CMK (cell line): ENCODE results near the gene PPP1R18.
"Not testable (repeated sequence)": the region's sequence is repeated elsewhere in the genome, so short reads cannot be mapped to it uniquely, and the experiment has no call there.

ENCODE experiments used
- DNase-seq: peaks from one replicate; pipeline ENCODE4 v3.0.0-alpha.2; 2010; ENCODE audit warnings: low read depth

The PPP1R18 gene

DNA sequence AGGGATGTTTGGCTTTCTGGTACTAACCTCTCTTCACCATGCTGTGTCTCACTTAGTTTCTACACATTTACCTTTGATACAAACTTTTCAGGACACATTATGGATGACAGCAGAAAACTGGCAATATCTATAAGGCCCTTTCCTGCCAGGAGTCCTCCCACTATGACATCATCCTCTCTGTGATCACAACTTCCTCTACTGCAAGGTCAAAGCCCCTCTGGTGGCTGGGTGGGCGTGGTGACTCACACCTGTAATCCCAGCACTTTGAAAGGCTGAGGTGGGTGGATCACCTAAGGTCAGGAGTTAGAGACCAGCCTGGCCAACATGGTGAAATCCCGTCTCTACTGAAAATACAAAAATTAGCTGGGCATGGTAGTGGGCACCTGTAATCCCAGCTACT is 20.1 kb downstream of the PPP1R18 start:
- DNase-seq = not testable (repeated sequence)

DNA sequence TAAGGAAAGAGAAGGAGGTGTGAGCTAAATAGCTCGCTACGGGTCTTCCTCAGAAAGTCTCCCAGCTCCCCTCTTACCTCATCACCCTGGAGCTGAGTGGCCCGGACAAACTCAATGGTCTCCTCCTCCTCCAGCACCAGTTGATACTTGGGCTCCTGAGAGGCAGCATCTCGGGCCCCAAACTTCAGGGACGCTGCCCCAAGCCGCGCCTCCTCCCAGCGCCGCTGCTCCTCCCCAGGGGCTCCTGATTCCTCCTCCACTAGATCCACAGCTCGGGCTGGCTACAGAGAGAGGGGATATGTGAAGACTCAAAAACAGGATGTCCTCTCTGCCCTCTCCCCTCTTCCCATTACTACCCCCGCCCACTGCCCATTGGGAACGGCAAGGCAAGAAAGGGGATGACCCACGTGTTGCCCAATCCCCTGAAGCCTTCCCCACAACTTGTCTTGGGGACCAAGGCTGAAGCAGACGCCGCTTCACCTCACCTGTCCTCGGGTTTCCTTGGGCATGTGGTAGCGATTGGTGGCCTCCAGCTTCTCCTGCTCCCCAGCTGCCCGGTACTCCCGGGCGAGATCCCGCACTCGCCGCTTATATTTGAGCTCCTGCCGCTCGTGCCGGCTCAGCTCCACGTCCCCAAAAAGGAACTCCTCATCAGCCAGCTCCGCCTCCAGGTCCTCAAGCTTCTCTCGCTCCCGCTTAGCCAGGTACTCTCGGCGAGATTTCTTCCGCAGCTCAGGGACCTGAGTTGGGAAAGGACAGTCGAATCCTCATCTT is 21.3 kb downstream of the PPP1R18 start:
- no peak for DNase-seq

DNA sequence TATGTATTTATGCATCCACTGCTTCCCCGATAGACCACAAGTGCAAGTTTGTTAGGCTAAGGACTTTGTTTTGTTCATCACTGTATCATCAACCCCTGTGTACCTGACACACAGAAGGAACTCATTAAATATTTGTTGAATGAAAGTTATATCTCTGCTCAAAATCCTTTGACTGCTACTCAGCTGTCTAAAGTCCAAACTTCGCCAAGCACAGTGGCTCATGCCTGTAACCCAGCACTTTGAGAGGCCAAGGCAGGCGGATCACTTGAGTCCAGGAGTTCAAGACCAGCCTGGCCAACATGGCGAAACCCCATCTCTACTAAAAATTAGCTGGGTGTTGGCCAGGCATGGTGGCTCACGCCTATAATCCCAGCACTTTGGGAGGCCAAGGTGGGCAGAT is 28.5 kb downstream of the PPP1R18 start:
- not testable (repeated sequence) for DNase-seq

DNA sequence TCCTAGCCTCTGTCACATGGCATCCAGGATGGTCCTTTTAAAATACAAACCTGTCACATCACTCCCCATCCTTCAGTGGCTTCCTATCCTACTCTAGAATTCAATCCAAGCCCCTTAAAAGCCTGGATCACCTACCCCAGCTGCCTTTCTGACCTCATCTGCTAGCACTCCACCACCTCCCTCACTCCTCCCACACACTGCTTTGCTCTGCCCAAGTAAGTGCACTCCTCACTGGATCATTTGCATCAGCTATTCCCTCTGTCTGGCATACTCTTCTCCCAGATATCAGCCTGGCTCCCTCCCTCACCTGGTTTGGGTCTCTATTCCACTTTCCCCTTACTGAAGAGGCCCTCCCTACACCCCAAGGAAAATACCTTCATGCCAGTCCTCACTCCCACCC is 29.0 kb downstream of the PPP1R18 start:
- no peak for DNase-seq

DNA sequence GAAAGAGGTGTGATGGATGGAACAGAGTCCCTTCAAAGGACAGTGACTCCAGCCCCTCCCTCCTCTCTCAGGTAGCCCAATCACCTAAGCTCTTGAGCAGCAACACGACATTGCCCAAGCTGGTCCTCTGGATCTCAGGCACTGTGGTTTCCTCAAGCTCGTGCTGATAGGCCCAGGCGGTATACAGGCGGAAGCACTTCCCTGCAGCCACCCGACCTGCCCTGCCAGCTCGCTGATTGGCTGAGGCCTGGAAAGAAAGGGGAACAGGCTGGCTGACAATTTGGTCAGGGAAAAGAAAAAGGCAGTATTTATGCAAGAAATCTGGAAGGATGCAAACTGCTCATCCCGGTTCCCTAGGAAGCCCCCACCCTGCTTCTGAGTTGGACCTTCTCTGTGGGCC is 29.9 kb downstream of the PPP1R18 start:
- DNase-seq = no peak

DNA sequence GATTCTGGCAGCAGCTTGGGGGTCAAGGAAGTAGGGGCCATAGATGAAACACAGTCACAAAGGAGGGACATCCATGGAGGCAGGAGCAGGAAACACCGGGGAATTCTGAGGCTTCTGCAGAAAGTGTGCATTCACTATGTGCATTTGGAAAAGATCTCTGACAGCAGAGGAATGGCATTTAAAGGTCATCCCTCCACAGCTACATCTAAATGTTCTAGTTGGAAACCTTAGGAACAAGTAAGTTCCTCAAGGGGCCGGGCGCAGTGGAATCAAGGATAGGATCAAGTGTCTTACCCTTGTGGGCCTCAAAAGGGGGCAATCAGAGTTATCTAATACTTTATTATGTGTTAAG is 30.7 kb downstream of the PPP1R18 start:
- DNase-seq = no peak

DNA sequence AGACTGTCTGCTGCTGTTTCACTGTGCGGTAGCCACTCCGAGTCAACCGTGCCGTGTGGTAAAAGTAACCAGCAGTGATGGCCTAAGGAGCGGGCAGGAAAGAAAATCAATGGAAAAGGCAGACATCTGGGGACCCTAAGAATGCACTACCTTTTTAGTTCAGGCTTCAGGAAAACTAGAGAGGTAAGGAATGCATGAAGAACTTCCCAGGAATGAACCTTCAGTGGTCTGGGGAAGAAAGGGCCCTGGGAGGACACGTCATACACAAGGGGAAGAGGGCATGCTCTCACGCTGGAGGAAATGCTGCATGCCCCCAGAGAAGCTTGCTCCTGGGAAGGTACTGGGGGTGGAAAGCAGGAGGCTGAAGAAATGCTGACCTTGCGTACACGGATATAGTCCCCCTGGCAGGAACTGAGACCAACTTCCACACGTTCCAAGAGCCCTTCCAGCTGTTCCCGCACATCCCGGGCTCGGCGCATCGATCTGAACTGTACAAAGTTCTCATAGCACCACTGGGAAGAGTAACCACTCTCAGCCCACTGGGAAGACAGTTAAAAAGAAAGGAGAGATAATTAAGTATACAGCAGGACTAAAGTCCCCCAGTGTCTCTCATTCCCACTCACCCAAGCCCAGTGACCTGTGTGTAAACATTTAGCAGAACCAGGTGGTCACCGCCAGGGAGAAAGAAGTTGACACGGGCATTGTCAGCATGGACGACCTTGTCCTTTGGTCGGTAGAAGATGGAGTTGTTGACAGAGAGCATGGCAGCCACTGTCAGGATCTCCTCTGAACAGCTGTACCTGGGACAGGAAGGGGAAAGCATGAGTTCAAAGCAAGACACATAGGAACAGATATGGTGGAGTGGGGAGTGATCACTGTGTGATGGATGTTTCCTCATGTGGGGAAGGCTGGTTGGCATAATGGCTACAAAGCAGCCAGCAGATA is 31.4 kb downstream of the PPP1R18 start:
- no peak for DNase-seq

DNA sequence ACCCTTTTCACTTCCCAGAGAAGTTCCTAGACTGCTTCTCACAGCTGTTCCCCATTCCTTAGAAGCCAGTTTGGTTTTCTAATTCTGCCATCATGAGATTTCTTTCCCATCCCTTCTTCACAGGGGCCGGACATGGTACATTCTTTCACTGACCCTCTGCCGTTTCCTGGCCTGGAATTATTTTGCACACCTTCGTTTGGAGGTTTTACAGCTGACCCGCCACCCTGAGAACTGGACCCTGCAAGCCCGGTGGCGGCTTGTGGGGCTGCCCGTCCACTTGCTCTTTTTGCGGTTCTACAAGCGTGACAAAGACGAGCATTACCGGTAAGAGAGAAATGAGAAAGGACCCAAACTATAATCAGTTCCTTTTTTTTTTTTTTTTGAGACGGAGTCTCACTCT is 35.3 kb downstream of the PPP1R18 start:
- no peak for DNase-seq

DNA sequence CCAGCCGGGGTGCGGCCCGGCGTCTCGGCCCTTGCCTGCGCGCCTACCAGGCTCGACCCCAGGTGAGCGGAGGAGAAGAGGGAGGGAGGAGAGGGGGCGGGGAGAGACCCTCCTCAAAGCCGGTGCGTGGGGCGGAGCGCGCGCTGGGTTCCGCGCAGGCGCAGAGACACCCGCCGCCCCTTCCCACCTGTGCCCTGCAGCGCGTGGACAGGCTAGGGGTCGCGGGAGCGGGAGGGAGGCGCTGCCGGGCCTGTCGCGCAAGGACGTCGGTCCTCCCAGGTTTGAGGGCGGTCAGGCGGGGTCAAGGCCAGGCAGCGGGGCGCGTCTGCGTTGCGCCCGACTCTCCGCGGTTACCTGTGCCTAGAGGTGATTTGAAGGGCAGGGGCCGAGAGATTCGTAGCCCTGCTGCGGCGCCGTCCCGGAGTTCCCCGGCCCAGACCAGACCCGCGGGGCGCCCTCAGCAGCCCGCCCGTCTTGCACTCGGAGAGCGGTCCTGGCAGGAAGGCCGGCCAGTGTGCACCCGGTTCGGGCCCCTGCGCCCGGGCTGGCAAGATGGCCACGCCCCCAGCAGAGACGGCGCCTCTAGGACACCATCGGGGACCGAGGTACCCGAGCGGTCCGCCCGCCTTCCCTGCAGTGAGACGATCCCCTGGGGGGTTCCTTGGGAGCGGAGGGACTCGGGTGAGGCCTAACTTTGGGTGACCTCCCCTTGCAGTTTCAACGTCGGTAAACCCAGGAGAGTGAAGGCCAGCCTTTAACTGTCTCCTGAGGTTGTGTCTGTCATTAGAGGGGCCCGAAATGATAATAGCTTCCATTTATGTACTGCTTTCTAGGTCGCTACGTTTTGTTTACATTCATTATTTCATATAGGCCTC is 39.0 kb downstream of the PPP1R18 start:
- DNase-seq = peak; percentile 75

DNA sequence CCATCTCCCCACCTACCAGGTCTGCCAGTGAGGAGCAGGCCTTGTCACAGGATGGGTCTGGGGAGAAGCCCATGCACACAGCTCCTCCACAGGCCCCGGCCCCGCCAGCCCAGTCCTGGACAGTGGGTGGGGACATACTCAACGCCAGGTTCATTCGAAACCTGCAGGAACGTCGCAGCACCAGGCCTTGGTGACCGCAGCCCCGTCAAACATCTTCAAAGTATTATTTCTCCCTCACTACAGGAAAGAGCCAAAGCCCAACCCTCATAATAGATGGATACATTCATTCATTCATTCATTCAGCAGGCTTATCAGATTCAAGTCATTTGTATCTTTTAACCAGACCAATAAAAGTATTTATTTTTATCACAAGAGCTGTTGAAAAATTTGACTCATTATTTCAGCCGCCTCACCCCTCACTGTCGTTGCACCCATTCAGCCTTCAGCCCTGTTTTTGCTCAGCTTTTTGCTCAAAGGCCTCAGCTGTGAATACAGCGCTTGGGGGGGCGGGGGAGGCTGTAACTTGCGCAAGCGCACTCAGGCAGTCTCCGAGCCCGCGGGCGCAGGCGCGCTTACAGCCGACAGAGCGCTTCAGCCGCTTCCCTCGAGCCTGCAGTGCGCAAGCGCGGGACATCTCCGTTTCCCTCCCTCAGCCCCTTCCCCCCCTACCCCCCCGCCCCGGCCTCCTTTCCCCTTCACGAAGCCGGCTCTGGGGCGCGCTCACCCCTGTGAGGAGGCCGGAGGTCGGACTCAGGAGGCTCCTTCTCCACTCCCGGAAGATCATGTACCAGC is 39.8 kb downstream of the PPP1R18 start, which contains the start of gene C6orf136:
C6orf136 (plus strand) TSS at position 684 of the 792 bp plus-strand sequence; CDS start at position 783, 99 bp downstream.
- DNase-seq = no peak

DNA sequence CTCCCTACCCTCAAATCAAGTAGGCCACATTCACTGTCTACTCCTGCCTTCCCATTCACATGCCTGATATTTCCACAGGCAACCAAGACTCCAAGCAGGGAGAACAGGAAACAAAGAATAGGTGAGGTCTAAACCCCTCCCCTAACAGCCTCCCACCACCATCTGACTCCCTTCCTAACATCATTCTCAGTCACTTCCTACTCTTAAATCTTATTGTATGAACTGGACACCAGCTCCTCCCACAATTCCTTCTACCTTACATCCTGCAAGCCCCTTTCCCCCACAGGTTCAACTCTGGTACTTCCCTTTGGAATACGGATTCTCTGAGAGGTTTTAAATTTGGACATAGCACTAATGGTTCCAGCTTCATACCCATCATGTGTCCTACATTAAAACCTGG is 40.5 kb downstream of the PPP1R18 start:
- no peak for DNase-seq

DNA sequence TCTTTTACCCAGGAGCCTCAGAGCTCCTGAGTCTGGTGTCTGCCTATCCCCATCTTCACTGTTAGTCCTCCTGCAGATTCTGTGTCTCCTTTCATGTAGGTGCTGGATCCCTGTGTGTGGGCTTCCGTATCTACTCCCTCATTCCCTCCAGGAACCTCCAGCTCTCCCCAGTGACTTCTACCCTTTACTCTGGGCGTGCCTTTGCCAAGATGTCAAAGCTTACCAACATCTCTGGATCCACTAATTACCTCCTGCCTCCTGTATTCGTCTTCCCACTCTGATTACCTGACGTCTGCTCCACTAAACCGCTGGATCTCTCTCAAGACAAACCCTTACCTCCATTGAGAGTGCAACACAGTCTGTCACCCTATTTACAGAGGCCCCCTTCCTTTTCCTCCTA is 41.7 kb downstream of the PPP1R18 start:
- DNase-seq = no peak

DNA sequence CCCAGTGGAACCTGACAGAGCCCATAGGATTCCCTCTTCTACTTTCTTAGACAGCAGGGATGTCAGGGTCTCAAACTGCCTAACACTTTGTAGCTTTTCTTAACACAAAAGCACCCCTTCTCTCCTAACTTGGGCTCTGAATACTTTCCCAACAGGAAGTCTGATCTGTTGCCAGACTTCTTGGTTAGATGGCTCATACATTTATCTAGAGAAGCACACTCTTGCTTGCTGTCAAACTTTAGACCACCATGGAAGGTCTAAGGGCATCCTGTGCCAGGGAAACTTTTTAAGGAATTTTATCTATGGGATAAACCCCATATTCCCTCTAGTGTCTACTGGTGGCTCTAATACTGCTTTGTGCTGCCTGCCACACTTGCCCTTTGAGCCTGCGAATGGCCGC is 42.8 kb downstream of the PPP1R18 start:
- no peak for DNase-seq

DNA sequence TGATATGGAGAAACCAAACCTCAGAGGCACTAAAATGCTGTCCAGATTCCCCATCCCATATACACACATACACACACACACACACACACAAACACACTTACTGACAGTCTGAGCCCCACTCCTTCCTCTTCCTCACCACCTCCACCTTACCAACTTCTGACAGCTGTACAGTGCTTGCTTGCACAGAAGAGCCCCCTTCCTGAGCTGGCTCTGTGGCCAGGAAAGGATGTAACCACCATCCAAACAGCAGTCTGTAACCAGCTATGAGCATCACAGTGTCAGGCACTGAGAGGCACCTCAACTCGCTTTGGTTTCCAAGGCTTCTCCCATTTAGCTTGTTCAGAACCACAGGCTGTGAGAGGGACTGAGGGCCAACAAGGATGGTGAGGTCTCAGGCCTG is 45.4 kb downstream of the PPP1R18 start:
- no peak for DNase-seq

DNA sequence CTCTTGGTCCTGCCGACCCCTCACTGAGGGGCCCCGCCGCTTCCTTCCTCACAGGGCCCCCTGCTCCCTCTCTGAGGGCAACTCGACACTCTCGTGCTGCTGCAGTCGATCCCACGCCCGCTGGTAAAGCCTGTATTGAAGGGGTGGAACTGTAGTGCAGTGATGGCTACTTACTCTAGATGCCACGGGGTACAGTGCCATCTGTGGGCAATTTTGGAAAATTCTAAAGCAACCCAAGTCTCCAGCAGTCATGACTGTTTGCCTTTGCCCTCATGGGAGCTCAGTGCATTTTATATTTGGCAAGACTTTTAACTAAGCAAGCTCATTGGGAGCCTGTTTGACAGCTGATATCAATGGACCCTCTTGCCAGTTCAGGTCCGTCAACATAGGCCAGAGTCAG is 46.0 kb downstream of the PPP1R18 start:
- no peak for DNase-seq

DNA sequence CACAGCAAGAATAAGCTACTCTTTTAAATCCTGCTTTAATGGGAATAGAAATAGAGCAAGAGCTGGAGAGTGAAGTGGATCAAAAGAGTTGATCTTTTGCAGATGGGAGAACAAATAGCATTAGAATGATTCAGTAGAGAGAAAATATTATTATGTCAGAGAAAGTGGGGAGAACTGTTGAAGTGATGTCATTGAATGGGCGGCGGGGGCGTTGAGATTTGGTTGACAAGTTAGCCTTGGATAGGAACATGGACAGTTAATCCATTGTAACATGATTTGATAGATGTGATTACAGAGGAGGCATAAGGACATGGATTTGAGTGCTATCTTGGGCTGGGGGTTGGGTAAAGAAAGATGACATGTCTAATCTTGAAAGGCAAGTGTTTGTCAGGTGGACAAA is 50.6 kb downstream of the PPP1R18 start:
- no peak for DNase-seq

DNA sequence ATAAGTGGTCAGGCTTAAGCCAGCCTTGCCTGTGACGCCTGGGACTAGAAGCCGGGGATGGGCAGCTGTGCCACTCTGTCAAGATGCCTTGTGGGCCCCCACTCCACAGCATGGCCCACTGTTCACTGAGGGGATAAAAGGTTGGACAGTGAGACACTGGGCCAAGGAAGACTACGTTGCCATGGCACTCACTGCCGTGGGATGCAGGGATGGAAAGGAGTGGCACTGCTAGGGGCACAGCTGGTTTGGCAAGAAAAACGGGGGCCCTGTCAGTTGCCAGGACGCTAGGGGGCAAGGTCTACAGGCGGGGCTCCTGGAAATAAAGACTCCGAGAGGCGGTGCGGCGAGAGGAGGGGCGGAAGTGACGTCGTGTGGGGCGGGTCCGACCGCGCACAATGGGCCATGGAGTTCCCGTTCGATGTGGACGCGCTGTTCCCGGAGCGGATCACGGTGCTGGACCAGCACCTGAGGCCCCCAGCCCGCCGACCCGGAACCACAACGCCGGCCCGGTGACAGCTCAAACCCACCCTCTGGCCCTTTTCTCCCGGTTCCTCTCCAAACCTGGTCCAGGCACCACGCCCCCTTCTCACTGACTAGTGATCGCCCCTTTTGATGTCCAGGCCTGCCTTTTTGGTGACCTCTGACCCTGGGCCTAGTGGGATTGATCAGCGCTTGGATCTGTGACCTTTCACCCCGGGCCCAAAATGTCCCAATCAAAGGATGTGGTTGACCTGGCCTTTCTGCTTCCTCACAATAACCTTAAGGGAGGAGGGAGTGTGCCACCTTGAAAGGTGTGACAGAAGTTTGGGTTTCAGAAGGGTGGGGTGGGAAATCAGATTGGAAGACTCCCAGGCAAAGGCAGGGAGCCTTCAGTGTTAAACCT is 59.7 kb downstream of the PPP1R18 start, which contains the start of gene ATAT1:
ATAT1 (plus strand) TSS at position 391 of the 883 bp plus-strand sequence.
- no peak for DNase-seq
